Smooth muscle cell (in vitro differentiated cells): Measurements from ENCODE around the gene KRT72. TPM values are rescaled to one million over a fixed set of nuclear protein-coding genes. Genes with fewer than 3 reads are reported as not detected.

ENCODE experiments used
- DNase-seq: peaks from one replicate; lab custom pipeline; 2025; ENCODE audit not compliant: unreplicated experiment; lab: John Stamatoyannopoulos, UW
- H2AFZ ChIP-seq: fragments of 200-600 bp; sonication (generic); 2 replicates; pipeline ENCODE4 v1.6.0; 2016; ENCODE audit warnings: antibody characterized with exemption, low read depth, mild to moderate bottlenecking
- H3F3A ChIP-seq: fragments of 200-600 bp; sonication (generic); 2 replicates; pipeline ENCODE4 v1.6.0; 2017; ENCODE audit warnings: antibody characterized with exemption, low read depth
- H3K27ac ChIP-seq: fragments of 200-600 bp; sonication (generic); 2 replicates; pipeline ENCODE4 v1.5.1; 2016; ENCODE audit warnings: low read depth, mild to moderate bottlenecking
- H3K27me3 ChIP-seq: fragments of 200-600 bp; sonication (generic); 2 replicates; pipeline ENCODE4 v1.6.1; 2016; ENCODE audit warnings: low read depth, mild to moderate bottlenecking
- H3K36me3 ChIP-seq: fragments of 200-600 bp; sonication (generic); 2 replicates; pipeline ENCODE4 v1.5.1; 2016; ENCODE audit warnings: low read depth
- H3K4me1 ChIP-seq: fragments of 200-600 bp; sonication (generic); 2 replicates; pipeline ENCODE4 v1.5.1; 2016; ENCODE audit warnings: low read depth
- H3K4me2 ChIP-seq: fragments of 200-600 bp; sonication (generic); 2 replicates; pipeline ENCODE4 v1.6.0; 2016; ENCODE audit warnings: mild to moderate bottlenecking
- H3K4me3 ChIP-seq: fragments of 200-600 bp; sonication (generic); 2 replicates; pipeline ENCODE4 v1.5.1; 2016; ENCODE audit warnings: mild to moderate bottlenecking
- H3K79me2 ChIP-seq: fragments of 200-600 bp; sonication (generic); 2 replicates; pipeline ENCODE4 v1.6.0; 2016; ENCODE audit warnings: low read depth, mild to moderate bottlenecking
- H3K9ac ChIP-seq: fragments of 200-600 bp; sonication (generic); 2 replicates; pipeline ENCODE4 v1.6.0; 2016; ENCODE audit warnings: low read depth
- H3K9me3 ChIP-seq: fragments of 200-600 bp; sonication (generic); replicated peaks from 2 replicates; pipeline ENCODE4 v1.5.1; 2016; ENCODE audit warnings: low read depth
- H4K20me1 ChIP-seq: fragments of 200-600 bp; sonication (generic); 2 replicates; pipeline ENCODE4 v1.6.0; 2016; ENCODE audit warnings: low read depth
- CTCF ChIP-seq: fragments of 200-600 bp; sonication (generic); IDR thresholded peaks from 2 replicates; pipeline ENCODE4 v1.5.1; 2017; ENCODE audit warnings: borderline replicate concordance, mild to moderate bottlenecking, antibody characterized with exemption; ENCODE audit not compliant: insufficient read depth, poor library complexity, severe bottlenecking
- WGBS: methylation state at CpG from one replicate; pipeline ENCODE4 v1.1.7; 2016; ENCODE audit warnings: low lambda C conversion rate; 5-methylcytosine and 5-hydroxymethylcytosine counted together
- polyA plus RNA-seq: library from polyadenylated mRNA; unstranded; fragments of >200 nt; fragmentation: Nextera tagmentation; extraction: Ambion mirVana; gene quantifications from 2 replicates; pipeline ENCODE4 v1.2.1, GENCODE V29; 2016
- total RNA-seq: library from RNA; depleted of rRNA; stranded (reverse); fragments of >200 nt; gene quantifications from 2 replicates; pipeline ENCODE4 v1.2.3, GENCODE V29; 2014

Gene KRT72
- total and polyA plus RNA-seq, 2 experiments from 2014 or later = not detected

GRCh38 chr12:52613384-52614030, 12.2 kb upstream of the KRT72 start:
- 94% methylated on average over 9 of the region's 9 CpGs for WGBS
- H3K79me2 ChIP-seq = no peaks in the 10 kb centered on the region
- no peak overlapping the region for H2AFZ ChIP-seq
- no peaks in the 10 kb centered on the region for H4K20me1 ChIP-seq
- H3K36me3 ChIP-seq = no peaks in the 10 kb centered on the region
- no peak for DNase-seq
- peaks cover 52% of the 10 kb centered on the region for H3K27me3 ChIP-seq
- TF ChIP-seq CTCF = no peak
- no peaks in the 10 kb centered on the region for H3K9me3 ChIP-seq
- H3F3A ChIP-seq = no peaks in the 10 kb centered on the region
- no peak overlapping the region for H3K27ac ChIP-seq
- H3K4me1 ChIP-seq = no peaks in the 10 kb centered on the region
- no peak overlapping the region for H3K4me3 ChIP-seq
- no peak overlapping the region for H3K4me2 ChIP-seq
- H3K9ac ChIP-seq = no peak overlapping the region

- no peaks in the 10 kb centered on the region for H3K9me3 ChIP-seq
- no peak overlapping the region for H2AFZ ChIP-seq
- no peaks in the 10 kb centered on the region for H3K4me1 ChIP-seq
- no peaks in the 10 kb centered on the region for H3K79me2 ChIP-seq
- no peak overlapping the region for H3K4me2 ChIP-seq
- whole genome bisulfite sequencing = 80% methylated on average over 5 of the region's 5 CpGs
- H3K9ac ChIP-seq = no peak overlapping the region
- H3K27me3 ChIP-seq = peaks cover 53% of the 10 kb centered on the region
- H3K4me3 ChIP-seq = no peak overlapping the region
- no peak for TF ChIP-seq CTCF
- no peaks in the 10 kb centered on the region for H3K36me3 ChIP-seq
- H3F3A ChIP-seq = no peaks in the 10 kb centered on the region
- no peaks in the 10 kb centered on the region for H4K20me1 ChIP-seq
- H3K27ac ChIP-seq = no peak overlapping the region
- no peak for DNase-seq
Observed at GRCh38 chr12:52612431-52613383, 11.4 kb upstream of the KRT72 start.

GRCh38 chr12:52611080-52611468, 9.8 kb upstream of the KRT72 start:
- no peaks in the 10 kb centered on the region for H4K20me1 ChIP-seq
- H3K4me1 ChIP-seq = no peaks in the 10 kb centered on the region
- no peak for DNase-seq
- H2AFZ ChIP-seq = no peak overlapping the region
- no peak overlapping the region for H3K4me2 ChIP-seq
- TF ChIP-seq CTCF = no peak
- no peaks in the 10 kb centered on the region for H3K79me2 ChIP-seq
- H3K4me3 ChIP-seq = no peak overlapping the region
- 92% methylated on average over 6 of the region's 6 CpGs for WGBS
- H3K27me3 ChIP-seq = peaks cover 52% of the 10 kb centered on the region
- H3K9me3 ChIP-seq = no peaks in the 10 kb centered on the region
- no peaks in the 10 kb centered on the region for H3K36me3 ChIP-seq
- no peaks in the 10 kb centered on the region for H3F3A ChIP-seq
- no peak overlapping the region for H3K27ac ChIP-seq
- H3K9ac ChIP-seq = no peak overlapping the region
